Measurements from ENCODE around the gene CCDC93. TPM values are rescaled to one million over a fixed set of nuclear protein-coding genes. Genes with fewer than 3 reads are reported as not detected.

CCDC93 gene
- total RNA-seq, 1 donor from 2014 or later = 23.6 TPM

DNA sequence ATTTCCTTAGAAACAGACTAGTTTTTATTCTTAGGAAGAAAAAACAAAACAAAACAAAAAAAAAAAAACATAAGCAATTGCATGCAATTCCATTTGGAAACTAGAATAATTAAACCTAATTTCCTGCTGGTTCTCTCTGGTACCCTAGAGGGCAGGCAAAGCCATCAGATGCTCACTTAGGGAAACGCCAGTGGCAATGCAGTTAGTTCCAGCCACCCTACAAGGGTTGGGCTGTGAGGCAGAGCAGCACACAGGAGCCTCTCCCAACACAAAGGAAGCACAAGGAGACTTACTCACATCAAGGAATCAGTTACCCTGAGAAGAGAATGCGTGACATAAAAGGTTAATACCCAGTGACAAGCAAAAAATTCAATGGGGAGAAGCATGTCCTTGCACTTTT is 28.8 kb downstream of the CCDC93 start:
- no peak for DNase-seq

DNA sequence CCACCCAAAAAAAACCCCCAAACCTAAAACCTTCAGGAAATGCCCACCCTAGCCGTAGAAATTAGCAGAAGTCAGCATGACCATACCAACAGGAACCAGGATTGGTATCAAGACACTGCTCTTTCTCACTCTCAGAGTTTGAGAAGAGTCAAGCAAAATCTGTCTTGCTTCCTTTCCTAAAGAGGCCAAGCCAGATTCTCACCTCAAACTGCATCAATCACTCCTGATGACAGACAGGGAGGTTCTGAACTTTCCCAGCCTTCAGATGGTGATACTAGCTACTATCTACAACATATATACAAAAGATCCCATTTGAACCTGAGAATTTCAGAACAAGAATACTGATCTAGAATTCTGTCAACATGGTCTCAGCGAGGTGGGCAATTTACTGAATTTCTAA is 29.7 kb downstream of the CCDC93 start:
- DNase-seq = no peak

DNA sequence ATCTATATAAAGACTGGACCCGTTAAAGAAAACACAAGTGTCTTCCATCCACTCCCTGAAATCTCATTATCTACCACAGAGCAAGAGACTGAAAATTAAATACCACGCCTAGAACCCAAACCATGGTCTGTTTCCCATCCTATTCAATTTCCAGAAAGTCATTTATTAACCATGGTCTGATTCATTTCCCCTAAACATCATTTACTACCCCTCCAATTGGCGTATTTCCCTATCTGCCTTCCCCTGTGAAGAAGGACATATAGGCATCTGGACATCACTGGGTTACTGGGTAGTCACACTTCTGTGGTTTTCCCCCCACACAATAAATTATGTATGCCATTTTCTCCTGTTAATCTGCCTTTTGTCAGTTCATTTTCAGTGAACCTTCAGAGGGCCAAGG is 30.8 kb downstream of the CCDC93 start:
- no peak for DNase-seq

DNA sequence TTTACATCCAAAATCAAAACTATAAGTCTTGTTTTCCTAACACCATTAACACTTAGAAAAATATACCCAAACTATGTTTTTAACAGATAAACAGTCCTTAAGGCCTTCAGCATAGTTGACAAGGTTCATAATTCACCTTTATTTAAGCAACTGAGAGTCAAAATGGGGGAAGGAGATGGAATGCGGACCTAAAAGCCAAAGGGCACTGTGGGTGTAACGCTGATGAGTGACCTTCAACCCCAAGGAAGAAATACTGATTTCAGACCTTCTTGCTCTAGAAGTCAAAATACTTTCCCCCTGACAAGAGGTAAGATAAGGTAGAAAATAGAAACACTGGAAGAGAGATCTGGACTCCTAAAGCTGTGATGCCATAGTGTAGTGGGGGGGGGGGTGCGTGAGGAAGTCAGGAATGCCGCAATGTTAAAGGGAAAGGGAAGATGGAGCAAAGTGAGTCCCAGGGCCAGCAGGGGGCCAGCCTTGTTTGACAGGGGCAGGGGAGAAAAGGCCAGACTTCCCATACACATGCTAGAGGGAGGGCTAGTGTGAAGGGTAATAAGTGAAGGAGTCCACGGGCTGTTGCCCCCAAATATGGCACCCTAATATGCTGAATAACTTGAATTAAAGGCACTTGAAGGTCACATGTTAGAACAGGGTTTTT is 31.4 kb downstream of the CCDC93 start:
- DNase-seq = no peak

DNA sequence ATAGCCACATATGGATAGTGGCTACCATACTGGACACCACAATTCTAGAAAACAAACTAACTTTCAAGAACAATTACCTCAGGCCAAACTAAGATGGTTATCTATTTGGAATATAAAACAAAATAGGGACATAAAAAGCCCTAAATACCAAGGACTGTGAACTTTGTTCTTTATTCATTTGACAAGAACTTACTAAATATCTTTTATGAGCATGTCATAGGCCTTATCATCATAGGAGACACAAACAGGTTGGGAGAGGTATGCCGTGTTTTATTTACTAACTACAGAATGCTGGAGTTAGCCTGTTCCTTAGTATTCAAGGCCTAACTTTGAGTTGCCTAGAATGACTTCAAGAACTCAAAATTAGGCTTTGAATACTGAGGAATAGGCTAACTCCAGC is 32.1 kb downstream of the CCDC93 start:
- no peak for DNase-seq

DNA sequence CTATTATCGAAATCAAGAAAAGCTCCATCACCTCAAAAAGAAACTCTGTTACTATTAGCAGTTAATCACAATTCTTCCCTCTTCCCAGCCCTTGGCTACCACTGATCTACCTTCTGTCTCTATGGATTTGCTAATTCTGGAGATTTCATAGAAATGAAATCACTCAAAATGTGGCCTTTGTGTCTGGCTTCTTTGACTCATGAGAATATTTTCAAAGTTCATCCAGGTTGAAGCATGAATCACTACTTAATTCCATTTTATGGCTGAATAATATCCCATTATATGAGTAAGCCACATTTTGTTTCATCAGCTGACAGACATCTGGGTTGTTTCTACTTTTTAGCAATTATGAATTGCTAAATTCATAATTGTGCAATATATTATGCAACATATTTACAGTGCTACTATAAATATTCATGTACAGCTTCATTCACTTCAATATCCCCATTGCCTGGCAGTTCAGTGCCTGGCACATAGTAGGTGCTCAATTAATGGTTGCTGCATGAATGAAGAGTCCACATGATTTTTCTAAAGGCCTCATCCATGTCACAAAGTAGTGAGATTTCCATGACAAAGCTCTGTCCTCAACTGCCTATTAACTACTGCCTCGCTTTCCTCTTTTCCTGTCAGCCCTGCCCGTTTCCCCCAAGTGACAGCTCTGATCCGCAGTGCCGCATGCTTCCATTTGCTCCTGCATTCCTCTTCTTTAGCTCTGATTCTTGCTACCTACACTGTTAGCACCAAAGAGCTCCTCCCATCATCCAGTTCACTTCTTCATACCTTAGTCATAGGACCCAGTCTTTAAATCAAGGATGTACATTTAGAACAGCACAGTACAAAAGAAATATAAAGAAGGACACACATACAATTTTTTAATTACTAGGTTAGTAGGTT is 32.8 kb downstream of the CCDC93 start:
- no peak for DNase-seq

DNA sequence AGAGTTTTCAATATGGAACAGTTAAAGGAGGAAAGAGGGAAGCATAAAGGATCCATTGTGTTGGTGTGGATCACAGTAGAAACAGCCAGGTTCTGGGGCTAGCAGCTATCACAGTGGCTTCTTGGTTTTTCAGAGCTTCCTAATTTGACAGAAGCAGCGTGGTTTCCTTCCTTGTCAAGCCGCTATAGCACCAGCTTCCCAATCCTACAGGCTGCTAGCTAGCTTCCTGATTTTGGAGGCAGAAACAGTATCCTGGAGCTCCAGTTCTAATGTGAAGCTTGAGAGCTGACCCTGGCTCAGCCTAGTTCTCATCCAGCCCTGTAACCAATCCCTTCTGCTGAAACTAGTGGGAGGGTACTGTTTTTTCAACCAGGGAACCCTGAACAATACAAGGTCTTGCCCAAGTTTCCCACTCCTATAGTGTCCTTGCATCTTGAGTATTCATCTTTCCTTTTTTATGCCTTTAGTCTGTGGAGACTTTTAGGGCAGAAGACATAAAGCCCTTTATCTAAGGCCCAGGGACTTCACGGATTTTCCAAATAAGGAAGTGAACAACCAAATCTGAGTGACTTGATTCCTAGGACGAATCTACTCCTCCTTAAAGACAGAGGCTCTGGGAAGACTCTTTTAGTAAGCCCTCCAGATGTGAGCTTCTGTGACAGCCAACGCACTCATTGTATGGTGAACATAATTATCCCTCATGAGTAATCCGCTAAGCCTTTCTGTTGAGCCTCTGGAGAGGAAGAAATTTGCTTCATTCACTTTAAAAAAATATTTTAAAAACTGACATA is 33.8 kb downstream of the CCDC93 start:
- DNase-seq = no peak

DNA sequence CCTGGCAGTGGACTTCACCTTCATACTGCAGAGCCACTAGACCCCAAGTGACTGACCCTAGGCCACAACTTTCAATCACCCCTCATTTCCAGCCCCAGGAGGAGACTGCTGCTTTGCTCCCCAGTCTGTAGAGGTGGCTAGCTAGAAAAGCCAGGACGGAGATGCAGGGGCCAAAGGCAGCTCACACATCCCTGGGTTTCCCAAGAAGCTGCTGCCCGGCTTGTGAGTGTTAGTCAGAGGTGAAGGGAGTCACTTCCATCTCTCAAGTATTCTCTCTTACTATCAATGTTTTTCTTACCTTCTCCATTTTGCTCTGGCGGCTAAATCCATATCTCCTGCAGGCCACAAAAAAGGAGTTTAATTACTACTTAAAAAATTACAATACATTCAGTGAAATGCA is 36.2 kb downstream of the CCDC93 start:
- DNase-seq = no peak

DNA sequence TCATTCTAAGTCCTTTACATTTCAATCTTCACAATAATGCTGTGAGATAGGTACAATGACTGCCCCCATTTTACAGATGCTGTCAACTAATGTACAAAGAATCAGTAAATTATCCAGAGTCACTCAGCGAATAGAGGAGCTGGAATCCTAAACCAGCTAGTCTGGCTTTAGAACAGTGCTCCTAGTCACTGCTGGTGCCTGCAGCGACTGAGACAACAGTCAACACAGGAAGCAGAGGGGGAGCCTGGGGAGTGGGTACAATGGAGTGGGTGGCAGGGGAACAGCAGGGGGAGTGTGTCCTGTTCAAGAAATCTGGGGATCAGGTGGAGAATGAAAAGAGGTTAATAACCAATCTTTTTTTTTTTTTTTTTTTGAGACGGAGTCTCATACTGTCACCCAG is 37.3 kb downstream of the CCDC93 start:
- DNase-seq = no peak

DNA sequence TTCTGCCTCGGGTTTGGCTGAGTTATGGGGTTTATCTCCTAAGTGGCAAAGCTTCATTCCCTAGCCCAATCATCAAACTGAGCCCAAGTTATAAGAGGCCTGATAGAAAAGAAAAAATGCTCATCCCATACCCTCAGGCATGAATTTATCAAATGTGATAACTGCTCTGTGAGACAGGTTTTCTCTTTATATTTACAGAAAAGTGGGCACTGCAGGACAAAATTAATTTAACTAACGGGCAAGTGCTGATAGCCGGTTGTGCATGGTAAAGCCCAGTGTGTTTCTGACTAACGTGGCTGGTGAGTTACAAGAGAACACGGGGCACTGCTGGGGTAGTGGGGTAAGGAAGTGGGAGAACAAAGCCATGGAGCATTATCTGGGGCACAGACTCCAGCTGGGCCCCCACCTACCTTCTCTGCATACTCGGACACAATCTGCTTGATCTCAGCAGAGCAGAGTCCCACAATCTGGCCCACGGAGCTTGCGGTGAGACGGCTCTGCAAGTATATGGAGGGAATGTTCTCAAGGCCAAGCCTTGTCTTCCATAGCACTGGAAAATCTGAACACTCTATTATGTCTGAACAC is 40.3 kb downstream of the CCDC93 start:
- DNase-seq = no peak

DNA sequence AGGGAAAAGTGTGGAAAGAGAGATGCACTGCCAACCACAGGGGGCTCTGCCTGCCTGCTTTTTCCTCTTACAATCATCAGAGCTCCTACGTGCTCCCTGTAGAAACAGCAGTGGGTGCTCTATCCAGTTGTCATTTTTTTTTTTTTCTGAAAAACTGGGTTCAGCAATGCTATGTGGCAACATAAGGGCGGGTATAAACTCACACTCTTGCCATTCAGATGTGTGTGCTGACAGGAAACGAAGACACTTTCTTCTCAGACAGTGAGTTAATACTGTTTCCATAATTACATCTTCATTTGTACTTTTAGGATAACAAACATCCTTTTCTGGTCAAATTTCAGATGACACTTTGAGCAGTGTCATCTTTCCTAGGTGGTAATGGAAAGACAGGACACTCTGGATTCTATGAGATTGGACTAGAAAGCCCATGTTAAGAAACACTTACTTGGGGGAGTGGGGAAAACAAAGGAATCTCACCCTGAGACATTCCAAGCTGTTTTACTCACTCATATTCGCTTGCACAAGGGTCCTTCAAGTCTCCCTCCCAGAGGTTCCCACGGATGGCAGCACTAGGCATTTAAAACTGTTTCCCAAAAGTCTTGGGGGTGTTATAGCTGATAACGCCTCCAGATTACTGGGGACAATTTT is 41.3 kb downstream of the CCDC93 start:
- no peak for DNase-seq

DNA sequence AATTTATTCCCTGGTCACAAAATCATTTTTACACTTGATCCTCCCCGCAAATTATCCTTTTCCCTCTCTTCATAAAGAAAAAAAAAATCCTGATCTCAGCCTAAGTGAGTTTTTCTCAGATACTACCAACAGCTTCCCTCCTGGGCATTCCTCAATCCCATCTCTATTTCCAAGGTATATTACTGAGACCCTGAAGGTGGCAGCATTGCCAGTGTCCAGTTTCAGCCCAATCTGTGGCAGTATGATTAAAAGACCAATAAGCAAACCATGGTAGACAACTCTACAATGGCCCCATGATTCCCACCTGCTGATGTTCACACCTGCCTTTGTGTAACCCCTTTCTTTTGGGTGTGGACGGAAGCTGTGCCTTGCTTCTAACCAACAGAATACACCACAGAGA is 45.1 kb downstream of the CCDC93 start:
- DNase-seq = no peak

DNA sequence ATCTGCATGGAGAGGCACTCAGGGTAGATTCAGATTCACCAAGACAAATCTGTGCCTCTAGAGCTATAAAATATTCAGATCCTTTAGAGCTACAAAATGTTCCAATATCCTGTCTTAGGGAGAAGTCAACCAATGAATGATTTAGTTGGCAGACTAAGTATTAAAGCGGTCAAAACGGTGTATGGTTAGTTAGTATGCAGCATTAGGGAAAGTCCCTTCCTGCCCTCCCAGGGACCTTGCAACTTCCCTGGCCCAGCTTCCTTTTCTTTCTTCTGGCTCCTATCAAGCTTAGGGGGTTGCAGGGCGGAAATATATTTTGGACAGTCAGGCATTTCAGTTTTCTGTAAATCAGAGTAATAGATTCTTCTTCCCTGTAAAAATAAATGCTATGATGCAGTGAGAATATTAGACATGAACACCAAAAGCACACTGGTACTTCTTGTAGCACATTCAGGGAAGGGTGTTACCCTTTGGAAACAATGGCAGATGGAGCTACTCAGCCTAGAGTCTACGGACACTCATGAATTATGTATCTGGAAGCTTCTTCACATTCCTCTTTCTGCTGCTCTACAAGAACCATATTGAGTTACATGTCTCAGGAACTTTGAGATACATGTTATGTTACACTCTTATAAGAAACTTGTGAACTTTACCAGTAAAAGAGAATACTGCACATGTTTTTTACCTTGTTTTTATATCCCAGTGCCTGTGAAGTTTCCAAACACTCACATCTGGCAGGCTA is 45.7 kb downstream of the CCDC93 start:
- no peak for DNase-seq

DNA sequence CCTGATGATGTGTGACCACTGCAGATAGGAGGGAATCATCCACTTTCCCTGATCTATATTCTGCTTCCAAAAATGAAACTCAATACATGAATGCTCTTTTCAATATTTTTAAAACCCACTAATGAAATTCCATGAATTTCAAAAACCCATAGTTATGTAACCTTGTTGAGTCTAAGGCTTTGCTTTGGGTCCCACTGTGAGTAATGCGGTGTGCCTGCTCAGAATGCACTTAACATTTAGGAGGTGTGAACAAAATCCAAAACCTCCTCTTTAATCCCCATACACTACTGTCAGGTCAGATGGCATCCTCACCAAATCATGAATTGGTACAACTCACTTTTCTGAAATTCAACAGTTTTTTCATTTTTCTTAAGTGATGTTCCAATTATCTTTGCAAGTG is 50.4 kb downstream of the CCDC93 start:
- no peak for DNase-seq

DNA sequence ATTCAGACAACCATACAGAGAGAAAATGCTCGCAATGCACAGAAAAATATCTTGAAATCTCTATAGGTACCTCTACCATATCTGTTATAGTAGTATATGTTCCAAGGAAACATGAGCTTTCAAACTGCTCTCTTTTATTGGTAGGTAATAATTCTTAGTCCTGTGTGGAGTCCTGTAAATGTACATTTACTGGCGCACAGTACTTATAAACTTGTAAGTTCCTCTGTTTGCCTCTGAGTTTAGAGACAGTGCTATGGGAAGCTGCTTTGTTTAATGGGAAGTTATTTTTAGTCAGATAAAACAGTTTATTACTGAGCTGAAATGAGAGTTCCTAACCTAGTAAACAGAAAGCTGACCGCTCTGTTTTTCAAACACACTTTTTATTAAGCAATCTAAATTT is 52.7 kb downstream of the CCDC93 start:
- DNase-seq = no peak

DNA sequence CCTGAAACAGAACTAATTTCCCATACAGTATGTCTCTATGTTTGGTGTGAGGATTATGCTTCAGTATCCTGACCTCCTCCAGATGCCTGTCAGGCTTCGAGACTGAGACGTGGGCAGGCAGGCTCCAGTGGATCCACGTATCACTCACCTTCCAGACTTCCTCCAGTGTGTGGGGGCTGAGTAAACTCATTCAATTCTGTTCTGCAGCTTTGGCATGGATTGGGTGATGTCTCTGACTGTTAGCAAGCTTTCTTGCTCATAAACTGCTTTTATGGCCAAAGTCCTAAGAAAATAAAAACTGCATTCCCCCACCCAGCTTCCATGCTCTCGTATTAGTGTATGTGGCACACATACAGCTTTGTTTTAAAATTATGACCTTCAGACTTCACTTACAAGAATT is 53.6 kb downstream of the CCDC93 start:
- DNase-seq = no peak

DNA sequence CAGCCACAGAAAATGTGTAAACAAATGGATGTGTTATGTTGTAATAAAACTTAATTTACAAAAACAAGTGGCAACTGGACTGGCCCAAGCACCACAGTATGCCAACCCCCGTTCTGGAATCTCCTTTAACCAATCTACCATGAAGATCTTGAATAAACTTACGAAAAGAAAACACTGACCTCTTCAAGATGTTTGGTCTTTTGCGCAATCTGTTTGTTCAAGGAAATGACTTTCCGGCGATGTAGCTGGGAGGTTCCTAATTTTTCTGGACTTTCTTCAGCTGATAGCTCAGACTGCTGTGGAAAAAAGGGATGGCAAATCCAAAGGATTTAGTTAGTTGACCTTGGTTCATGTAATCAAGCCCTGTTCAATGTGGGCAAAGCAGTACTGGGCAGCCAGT is 55.7 kb downstream of the CCDC93 start:
- DNase-seq = no peak

DNA sequence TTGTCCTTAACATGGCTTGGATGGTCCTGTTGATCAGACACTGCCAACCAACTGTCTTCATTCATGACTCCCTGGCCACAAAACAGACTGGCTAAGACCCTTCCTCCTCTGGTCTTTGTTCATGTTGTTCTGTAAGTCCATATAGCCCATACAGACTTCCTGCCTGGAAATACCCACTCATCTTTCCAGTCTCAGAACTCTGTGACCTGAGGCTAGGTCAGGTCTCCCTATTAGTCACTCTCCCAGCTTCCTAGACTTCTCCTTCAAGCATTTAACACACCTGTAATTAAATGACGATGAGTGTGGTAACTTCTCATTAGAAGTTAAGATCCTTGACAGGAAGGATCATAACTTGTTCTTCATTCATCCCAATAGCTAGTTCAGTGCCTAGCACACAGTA is 56.3 kb downstream of the CCDC93 start:
- DNase-seq = no peak

DNA sequence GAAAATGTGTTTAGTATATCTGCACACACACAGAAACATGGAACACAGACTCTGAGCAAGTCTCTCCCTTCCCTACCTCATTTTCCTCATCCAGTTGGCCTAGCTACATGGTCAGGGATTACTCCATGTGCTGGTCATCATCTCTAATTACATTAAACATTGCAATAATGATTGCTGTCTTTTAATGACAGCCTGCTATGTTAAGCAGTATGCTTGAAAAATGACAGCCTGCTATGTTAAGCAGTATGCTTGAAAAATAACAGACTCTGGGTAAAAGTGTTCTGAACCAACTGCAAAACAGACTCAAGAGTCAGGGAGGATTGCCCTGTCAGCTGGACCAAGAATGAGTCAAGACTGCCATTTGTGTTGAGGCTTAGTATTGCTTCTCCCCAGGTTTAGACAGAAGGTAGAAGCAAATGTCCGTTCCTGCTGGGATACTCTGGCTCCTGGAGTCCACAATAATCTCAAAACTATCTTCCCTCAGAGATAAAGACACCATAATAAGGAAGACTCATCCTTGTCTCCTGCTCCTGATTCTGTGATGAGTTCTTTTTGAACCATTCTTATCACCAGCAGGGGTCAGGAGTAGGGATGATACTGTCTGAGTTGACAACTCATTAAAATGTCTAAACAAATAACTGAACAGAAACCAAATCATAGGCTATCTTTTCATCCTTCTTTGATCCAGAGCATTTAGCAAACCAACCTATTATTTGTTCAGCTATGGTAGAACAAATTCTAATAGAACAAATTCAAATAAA is 57.7 kb downstream of the CCDC93 start:
- DNase-seq = peak; percentile 8

DNA sequence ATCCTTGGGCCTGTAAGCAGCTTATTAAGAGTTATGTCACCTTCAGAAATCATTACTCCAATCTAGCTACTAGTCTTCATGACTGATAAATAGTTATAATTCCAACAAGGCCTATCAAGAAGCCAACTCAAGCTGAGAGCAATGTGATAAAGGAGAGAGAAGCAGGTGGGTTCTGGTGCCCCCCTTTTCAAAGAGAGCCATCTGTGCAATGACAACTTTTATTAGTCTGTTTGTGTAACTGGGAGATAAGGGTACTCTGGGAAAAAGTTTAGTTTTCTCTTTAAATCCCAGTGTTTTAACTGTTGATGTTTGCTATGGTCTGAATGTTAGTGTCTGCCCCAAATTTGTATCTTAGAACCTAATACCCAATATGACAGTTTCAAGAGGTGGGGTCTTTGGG is 60.6 kb downstream of the CCDC93 start:
- DNase-seq = no peak

DNA sequence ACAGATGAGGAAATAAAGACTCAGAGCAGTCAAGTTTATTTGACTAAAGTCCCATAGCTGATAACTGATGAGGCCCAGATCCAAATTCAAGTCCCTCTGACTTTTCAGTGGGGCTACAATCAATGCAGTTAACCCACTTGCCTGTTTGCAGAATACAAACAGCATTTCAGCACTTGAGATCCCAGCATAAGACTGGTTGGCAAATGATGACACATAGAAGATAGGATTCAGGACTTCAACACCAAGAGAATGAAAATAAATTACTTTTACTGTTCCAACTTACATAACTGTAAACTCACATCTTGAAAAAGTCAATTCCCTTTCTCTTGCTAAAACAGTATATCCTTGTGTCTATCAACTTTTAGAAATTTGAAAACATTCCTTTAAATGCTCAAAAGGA is 61.2 kb downstream of the CCDC93 start:
- no peak for DNase-seq
